ENCODE results near the gene CORO7. TPM values are rescaled to one million over a fixed set of nuclear protein-coding genes. Genes with fewer than 3 reads are reported as not detected.

CORO7 gene
- total RNA-seq, 2 experiments from 2014 or later: 168 to 186 TPM

DNA sequence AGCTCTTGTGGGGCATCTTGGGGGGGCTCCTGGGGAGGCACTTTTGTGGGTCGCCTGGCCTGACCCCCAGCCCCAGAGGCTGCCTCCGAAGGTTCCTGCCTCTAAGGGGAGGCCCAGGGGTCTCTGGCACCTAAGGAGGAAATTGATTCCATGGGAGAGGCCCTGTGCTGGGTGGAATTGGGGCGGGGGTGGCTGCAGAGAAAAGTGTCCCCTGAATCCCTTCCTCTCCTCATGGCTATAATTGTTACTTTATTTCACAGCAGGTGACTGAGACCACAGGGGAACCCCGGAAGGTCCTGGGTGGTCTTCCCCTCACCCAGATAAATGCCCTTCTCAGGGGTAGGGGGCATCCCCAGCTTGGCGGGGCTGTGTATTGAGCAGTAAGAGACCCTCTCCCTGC is 97.4 kb downstream of the CORO7 start:
- H3K36me3 Mint-ChIP-seq: peaks cover 1% of the 10 kb centered on the region
- POLR2A ChIA-PET: no interaction called here
- H3K27ac Mint-ChIP-seq: no peak overlapping the region
- H3K4me1 Mint-ChIP-seq: peaks cover 13% of the 10 kb centered on the region
- ATAC-seq (ENCODE audit: low read depth) (no peak), DNase-seq (no peak)
- peaks cover 14% of the 10 kb centered on the region for H3K27me3 Mint-ChIP-seq
- H3K9me3 Mint-ChIP-seq: no peaks in the 10 kb centered on the region
- no peak overlapping the region for H3K4me3 Mint-ChIP-seq

DNA sequence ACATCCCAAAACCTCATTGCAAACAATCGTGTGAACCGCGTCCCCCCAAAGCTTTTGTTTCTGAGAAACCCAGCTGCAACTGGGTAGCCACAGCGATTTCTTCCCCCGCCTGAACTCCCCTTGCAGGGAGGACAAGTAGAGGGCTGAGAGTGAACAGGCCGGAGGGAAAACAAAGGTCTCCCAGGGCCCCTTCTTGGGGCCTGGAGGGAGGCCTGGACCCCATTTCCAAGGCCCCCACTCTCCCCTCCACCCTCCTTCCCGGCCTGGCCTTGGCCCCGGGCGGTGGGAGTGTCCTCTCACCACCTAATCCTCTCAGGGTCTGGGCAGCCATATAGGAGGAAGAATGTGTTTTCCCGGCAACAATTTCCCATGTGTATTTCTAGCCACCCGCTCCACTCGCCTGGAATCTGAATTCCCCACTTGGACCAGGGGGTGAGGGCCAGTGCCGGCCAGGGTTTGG is 97.9 kb downstream of the CORO7 start:
- Mint-ChIP-seq H3K27ac (no peak overlapping the region), H3K4me1 (peaks cover 13% of the 10 kb centered on the region), H3K9me3 (no peaks in the 10 kb centered on the region), H3K36me3 (peaks cover 1% of the 10 kb centered on the region), H3K27me3 (peaks cover 17% of the 10 kb centered on the region), H3K4me3 (no peak overlapping the region)
- ATAC-seq (ENCODE audit: low read depth): no peak
- no peak for DNase-seq
- POLR2A ChIA-PET: no interaction called here

DNA sequence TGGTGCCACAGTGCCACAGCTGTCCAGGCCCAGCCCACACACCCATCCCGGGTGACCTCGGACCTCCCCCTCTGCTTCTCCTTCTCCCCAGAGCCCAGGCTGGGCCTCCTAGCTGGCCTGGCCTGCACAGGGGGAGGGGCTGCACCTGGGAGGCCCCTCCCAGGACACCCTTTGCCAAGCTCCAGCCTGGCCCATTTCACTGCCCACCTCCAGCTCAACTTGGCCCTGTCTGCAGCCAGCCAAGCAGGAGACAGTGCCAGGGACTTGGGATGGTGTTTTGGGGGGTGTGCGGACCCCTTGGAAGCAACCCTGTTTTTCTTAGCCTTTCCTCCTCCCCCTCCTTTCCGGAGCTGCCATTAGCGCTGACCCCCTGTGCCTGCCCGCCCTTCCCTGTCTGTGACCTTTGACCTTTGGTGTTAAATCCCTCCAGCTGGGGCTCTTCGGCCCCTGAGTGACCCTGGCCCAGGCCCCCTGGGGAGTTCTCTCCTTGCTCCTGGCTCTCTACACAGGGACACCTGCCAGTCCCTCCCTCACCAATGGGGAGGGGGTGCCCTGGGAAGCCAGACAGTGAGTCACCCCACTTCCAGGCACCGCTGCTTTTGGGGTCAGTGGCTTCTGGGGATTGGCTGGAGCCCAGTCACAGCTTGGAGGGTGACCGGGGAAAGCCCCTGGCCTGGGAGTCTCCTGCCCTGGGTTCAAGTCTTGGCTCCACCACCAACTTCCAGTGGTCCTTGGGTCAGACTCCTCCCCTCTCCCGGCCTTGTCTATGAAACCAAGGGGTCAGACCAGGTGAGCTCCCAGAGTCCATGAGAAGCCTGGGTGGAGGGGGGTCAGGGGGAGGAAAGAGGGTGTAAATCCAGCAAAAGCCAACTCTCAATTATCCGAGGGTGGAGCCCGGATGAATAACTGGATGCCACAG is 98.6 kb downstream of the CORO7 start:
- ATAC-seq (ENCODE audit: low read depth): no peak
- no peak overlapping the region for H3K4me3 Mint-ChIP-seq
- no peak overlapping the region for H3K27ac Mint-ChIP-seq
- POLR2A ChIA-PET: interaction anchor here (1.6 kb wide), 1 partner anchor 10 kb away, joined by 4 read pairs; no protein-coding TSS in a partner anchor
- no peaks in the 10 kb centered on the region for H3K9me3 Mint-ChIP-seq
- DNase-seq: no peak
- peaks cover 13% of the 10 kb centered on the region for H3K4me1 Mint-ChIP-seq
- H3K36me3 Mint-ChIP-seq: peaks cover 1% of the 10 kb centered on the region
- H3K27me3 Mint-ChIP-seq: peaks cover 22% of the 10 kb centered on the region

DNA sequence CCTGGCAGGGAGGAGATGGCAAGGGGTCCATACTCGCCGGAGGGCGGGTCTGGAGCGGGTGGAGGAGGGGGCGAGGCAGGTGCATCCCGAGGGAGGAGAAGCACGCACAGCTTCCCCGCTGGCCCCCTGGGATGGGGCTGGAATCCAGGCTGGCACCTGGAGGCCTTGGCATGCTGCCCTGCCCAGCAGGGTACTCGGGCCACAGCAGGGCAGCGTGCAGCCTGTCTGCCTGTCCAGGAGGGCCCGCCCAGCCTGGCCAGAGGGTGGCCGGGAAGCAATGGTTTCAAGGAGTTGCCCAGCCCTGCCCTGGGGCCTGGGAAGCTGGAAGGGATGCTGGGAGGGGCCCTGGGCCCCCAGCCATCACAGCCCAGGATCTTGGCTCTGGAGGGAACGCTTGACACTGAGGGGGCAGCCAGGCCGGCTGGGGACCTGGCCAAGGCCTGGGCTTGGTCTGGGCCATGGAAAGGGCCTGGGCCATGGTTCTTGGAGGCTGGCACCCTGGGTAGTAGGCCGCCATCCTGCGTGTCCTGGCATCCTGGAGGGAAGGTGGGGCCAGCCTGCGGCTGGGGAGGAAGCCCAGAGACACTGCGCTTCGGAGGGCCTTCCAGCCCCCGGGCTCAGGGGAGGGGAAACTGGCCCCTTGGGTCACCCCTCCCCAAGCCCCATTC is 99.4 kb downstream of the CORO7 start:
- DNase-seq (no peak), ATAC-seq (ENCODE audit: low read depth) (no peak)
- Mint-ChIP-seq H3K27me3 (peaks cover 26% of the 10 kb centered on the region), H3K4me1 (peaks cover 13% of the 10 kb centered on the region), H3K27ac (no peak overlapping the region), H3K4me3 (no peak overlapping the region), H3K9me3 (no peaks in the 10 kb centered on the region), H3K36me3 (peaks cover 1% of the 10 kb centered on the region)
- POLR2A ChIA-PET: interaction anchor here (1.6 kb wide), 1 partner anchor 9 kb away, joined by 4 read pairs; no protein-coding TSS in a partner anchor

DNA sequence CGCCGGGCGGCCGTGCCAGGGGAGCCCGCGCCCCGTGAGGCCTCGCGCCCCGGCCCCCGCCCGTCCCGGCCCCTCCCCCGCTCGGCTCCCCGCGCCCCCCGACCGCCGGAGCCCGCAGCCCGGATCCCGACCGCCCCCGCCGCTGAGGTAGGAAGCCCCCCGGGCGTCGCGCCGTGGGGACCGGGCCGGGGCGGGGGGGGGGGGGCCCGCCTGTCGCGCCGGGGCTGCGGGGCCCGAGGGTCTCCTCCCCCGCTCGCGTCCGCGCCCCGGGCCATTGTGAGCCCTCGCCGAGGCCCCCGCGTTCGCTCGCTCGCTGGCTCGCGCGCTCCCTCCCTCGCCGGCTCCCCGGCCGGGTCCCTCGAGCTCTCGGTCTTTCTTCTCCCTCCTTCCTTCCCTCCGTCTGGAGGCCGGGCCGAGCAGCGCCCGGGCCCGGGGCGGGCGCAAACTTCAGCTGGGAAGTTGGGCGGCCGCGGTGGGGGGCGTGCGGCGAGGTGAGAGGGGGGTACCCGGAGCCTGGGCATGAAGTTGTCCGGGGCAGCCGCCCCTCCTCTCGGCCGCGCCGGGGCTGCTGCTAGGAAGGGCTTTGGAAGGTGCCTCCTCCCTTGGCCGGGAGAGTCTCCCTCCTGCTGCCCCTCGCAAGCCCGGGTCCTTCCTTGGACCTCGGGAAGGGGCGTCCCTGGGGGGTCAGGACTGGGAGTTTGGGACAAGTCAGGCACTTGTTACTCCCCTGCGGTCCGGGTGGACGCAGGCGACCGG is 100.1 kb downstream of the CORO7 start:
- H3K36me3 Mint-ChIP-seq: peaks cover 1% of the 10 kb centered on the region
- no peak overlapping the region for H3K27ac Mint-ChIP-seq
- H3K4me1 Mint-ChIP-seq: peaks cover 13% of the 10 kb centered on the region
- POLR2A ChIA-PET: interaction anchor here (1.2 to 1.6 kb wide), 2 partner anchors 8 to 43 kb away, joined by 3 to 4 read pairs; no protein-coding TSS in a partner anchor
- no peak for DNase-seq
- peak overlapping the region; percentile 19 for H3K4me3 Mint-ChIP-seq
- H3K27me3 Mint-ChIP-seq: peaks cover 31% of the 10 kb centered on the region
- no peak for ATAC-seq (ENCODE audit: low read depth)
- H3K9me3 Mint-ChIP-seq: no peaks in the 10 kb centered on the region

DNA sequence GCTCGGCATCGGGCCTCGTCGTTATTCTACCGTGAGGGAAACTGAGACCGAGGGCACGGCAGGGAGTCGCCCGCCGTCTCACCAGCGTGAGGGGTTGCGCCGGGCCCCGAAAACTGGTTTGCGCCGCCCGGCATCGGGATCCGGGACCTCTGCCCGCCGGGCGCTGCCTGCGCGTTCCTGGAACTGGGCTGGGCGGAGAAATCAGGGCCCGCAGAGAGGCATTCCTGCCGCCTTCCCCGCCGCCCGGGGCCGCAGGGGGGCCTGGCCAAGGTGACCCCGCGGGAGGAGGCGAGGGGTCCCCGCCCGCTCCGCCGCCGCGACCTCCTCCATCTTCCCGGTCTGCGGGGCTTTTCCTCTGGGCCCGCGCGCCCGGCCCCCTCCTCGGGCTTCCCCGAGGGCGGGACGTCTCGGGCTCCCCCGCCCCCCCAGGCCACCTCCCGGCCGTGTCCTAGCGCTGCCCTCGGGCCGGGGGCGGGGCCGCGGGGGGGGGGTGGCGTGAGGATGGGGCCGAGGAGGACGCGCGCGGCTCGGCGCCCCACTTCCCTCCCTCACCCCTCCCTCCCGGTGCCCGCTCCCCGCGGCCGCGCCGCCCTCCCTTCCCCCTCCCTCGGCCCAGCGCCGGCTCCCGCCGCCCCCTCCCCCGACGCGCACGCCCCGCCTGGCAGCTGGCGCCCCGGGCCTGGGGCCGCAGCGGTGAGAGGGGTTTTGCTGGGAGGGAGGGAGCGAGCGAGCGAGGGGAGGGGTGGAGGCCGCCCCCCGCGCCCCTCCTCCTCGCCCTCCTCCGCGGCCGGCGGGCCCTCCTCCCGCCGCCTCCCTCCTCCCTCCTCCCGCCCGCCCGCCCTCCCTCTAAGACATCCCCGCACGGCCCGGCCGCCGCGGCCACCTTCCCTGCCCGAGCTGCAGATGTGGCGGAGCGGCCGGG is 100.9 kb downstream of the CORO7 start, which contains the start of gene GLIS2:
TSS of gene GLIS2 (plus strand) at position 882 of the 922 bp plus-strand sequence. CDS start 16,214 bp downstream, outside the sequence.
- peak within 1 kb of the TSS; percentile 80 for H3K27ac Mint-ChIP-seq
- no peak for DNase-seq
- ATAC-seq (ENCODE audit: low read depth): peak; percentile 17
- peaks cover 38% of the 10 kb centered on the region for H3K27me3 Mint-ChIP-seq
- peak within 1 kb of the TSS; percentile 86 for H3K4me3 Mint-ChIP-seq
- no peaks in the 10 kb centered on the region for H3K9me3 Mint-ChIP-seq
- H3K36me3 Mint-ChIP-seq: peaks cover 1% of the 10 kb centered on the region
- peaks cover 13% of the 10 kb centered on the region for H3K4me1 Mint-ChIP-seq
- POLR2A ChIA-PET: interaction anchor here (1.2 to 1.6 kb wide), 2 partner anchors 7 to 42 kb away, joined by 3 to 4 read pairs; no protein-coding TSS in a partner anchor

DNA sequence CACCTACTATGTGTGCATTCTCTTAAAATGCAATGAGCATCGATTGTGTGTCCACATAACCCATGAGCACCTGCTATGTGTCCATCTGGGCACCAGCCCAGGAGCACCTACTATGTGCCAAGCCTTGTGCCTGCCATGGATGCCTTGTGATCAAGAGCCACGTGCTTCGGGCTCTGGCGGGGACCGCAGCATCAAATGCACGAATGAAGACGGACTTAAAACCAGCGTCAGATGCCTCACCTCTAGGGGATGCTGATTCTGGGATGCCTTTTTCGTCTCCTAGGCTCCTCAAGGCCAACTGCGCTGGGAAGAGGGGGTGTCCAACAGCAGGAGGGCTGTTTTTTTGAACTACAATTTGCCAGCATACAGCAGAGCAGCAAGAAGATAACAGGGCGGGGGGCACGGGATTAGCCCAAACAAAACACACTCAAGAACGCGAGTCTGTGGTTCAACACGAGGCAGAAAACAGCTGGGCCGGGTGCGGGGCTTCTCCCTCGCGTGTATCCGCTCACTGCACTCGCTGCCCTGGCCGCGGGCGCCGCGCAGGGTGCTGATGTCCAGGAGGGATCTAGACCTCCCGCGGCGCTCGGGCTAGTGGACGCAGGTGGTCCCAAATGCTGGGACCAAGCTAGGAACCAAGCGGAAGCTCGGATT is 101.7 kb downstream of the CORO7 start:
- ATAC-seq (ENCODE audit: low read depth) (no peak), DNase-seq (peak; percentile 52)
- Mint-ChIP-seq H3K4me3 (peak overlapping the region; percentile 86), H3K4me1 (peaks cover 13% of the 10 kb centered on the region), H3K9me3 (no peaks in the 10 kb centered on the region), H3K27me3 (peaks cover 40% of the 10 kb centered on the region), H3K36me3 (peaks cover 1% of the 10 kb centered on the region), H3K27ac (peak overlapping the region; percentile 80)
- POLR2A ChIA-PET: interaction anchor here (1.2 kb wide), 1 partner anchor 41 kb away, joined by 3 read pairs; no protein-coding TSS in a partner anchor

DNA sequence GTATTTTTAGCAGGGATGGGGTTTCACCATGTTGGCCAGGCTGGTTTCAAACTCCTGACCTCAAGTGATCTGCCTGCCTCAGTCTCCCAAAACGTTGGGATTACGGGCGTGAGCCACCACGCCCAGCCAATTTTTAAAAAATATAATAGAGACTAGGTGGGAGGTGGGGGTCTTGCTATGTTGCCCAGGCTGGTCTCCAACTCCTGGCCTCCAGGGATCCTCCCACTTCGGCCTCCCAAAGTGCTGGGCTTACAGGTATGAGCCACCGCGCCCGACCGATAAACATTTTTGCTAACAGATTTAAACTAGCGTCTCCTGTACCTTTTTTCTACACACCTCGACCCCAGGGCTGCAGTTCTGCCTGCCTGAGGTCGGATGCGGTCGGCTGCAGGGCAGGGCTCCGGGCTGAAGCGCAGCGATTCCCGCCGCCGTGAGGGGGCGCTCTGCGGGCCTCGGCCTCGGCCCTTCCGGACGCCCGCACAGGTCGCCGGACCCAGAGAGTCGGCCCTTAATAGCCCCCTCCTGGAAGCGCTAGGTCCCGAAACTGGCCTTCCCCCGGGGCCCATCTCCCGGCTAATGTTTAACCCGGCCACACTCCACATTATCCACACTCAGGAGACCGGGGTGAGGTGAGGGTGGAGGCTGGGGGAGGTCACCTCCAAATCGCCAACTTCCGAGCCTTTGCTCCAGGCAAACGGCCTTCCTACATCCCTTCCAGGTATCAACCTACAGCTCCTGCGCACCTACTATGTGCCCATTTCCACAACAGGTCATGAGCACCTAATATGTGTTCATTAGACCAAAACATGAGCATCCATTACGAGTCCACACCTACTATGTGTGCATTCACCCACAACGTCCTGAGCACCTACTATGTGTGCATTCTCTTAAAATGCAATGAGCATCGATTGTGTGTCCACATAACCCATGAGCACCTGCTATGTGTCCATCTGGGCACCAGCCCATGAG is 102.5 kb downstream of the CORO7 start:
- ATAC-seq (ENCODE audit: low read depth): no peak
- Mint-ChIP-seq H3K27me3 (peaks cover 40% of the 10 kb centered on the region), H3K9me3 (no peaks in the 10 kb centered on the region), H3K4me1 (peaks cover 12% of the 10 kb centered on the region), H3K4me3 (peak overlapping the region; percentile 86), H3K27ac (no peak overlapping the region), H3K36me3 (peaks cover 1% of the 10 kb centered on the region)
- peak; percentile 51 for DNase-seq
- POLR2A ChIA-PET: interaction anchor here (0.6 kb wide), 1 partner anchor 41 kb away, joined by 3 read pairs; the partner anchor contains the start of gene TFAP4

DNA sequence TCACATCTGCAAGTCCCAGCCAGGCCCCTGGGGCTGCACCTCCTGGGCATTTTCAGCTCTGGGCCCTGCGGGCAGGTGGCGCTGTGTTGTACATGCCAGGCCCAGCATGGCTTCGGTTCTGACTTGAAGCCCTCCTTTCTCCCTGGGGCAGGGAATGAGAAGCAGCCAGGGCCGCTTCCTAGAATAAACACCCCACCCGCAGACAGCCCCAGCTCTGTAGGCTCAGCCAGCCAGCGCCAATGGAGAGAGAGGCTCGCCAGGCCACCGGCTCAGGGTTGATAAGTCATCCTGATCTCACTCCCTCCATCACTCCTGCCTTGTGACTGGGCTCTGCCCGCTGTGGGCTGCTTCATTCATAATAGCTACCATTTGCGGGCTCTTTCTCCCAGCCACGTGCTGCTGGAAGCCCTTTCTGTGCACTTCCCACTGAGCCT is 106.5 kb downstream of the CORO7 start:
- Mint-ChIP-seq H3K9me3 (no peaks in the 10 kb centered on the region), H3K4me3 (no peak overlapping the region), H3K27me3 (peaks cover 35% of the 10 kb centered on the region), H3K36me3 (peaks cover 5% of the 10 kb centered on the region), H3K27ac (no peak overlapping the region), H3K4me1 (peaks cover 30% of the 10 kb centered on the region)
- POLR2A ChIA-PET: interaction anchor here (1.9 kb wide), 1 partner anchor 18 kb away, joined by 7 read pairs; no protein-coding TSS in a partner anchor
- DNase-seq (peak; percentile 71), ATAC-seq (ENCODE audit: low read depth) (no peak)

DNA sequence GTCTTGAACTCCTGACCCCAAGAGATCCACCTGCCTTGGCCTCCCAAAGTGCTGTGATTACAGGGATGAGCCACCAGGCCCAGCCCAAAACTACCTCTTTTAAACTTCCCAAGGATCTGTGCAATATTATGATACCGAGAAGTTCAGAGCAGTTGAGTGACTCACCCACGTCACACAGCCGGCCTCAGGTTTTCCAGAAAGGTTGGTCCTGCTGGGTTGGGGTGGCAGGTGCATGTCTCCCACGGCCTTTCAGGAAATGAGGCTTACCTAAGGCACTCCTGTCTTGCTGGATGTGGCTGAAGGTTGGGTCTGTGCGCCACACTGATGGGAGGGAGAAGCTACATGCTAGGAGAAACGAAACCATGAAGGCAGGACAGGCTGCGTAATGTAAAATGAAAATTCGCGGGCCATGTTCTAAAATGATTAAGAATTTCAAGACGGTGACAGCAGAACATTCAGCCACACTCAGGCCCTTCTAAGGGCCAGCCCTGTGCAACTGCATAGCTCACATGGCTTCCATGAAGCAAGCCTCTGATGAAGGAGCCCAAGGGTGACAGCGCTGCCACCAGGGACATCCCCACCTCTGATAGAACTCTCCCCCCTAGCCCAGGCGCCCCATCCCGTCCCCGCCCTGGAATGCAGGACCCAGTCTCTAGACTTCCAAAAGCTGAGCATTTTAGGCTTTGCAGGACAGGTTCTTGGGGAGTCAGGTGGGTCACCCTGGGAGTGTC is 107.1 kb downstream of the CORO7 start:
- POLR2A ChIA-PET: interaction anchor here (0.6 to 4.2 kb wide), 10 partner anchors 9 to 44 kb away, joined by 3 to 32 read pairs (median 4); partner anchors contain the start of gene TFAP4
- H3K4me3 Mint-ChIP-seq: no peak overlapping the region
- peaks cover 25% of the 10 kb centered on the region for H3K4me1 Mint-ChIP-seq
- peaks cover 4% of the 10 kb centered on the region for H3K36me3 Mint-ChIP-seq
- H3K27ac Mint-ChIP-seq: no peak overlapping the region
- DNase-seq (no peak), ATAC-seq (ENCODE audit: low read depth) (no peak)
- H3K9me3 Mint-ChIP-seq: no peaks in the 10 kb centered on the region
- peaks cover 29% of the 10 kb centered on the region for H3K27me3 Mint-ChIP-seq

Data from activated naive CD8-positive, alpha-beta T cell treated with anti-CD3 and anti-CD28 coated beads, Interleukin-2, amount 10 ng/mL, durations not matched to agents 7 days and 5 days (primary cell).